WTC11 (cell line): ENCODE results near the gene LPCAT4. TPM values are rescaled to one million over a fixed set of nuclear protein-coding genes. Genes with fewer than 3 reads are reported as not detected.

Experiments used
- ATAC-seq: fragments of 200-7000 bp; cut with Tn5 transposase; 2 replicates; pipeline ENCODE4 v1.10.0; 2021; ENCODE audit warnings: mild to moderate bottlenecking, moderate library complexity
- CTCF ChIA-PET: fragments of 300-600 bp; sonication (Branson Sonifier 250); formaldehyde crosslinking; loops from one replicate; lab custom pipeline; 2021; ENCODE audit warnings: antibody characterized with exemption; lab: Charles Lee
- POLR2A ChIA-PET: fragments of 350-600 bp; sonication (Branson Sonifier 250); formaldehyde crosslinking; loops from one replicate; lab custom pipeline; 2021; ENCODE audit warnings: antibody characterized with exemption; lab: Charles Lee
- DNase-seq: peaks from one replicate; pipeline ENCODE4 v3.0.0; 2021; ENCODE audit warnings: low spot score
- H3K27ac Mint-ChIP-seq: 2 replicates; pipeline ENCODE4 v1.8.0; 2021; ENCODE audit warnings: mixed read lengths
- H3K27me3 Mint-ChIP-seq: 2 replicates; pipeline ENCODE4 v1.8.0; 2021; ENCODE audit warnings: low read depth, mild to moderate bottlenecking, moderate library complexity, mixed read lengths
- H3K36me3 Mint-ChIP-seq: 2 replicates; pipeline ENCODE4 v1.8.0; 2021; ENCODE audit warnings: mixed read lengths
- H3K4me1 Mint-ChIP-seq: 2 replicates; pipeline ENCODE4 v1.8.0; 2022; ENCODE audit warnings: mixed read lengths
- H3K4me3 Mint-ChIP-seq: 2 replicates; pipeline ENCODE4 v1.8.0; 2021; ENCODE audit warnings: mild to moderate bottlenecking, moderate library complexity, mixed read lengths
- H3K9me3 Mint-ChIP-seq: 2 replicates; pipeline ENCODE4 v1.8.0; 2021; ENCODE audit warnings: mixed read lengths
- ETV6 ChIP-seq: sonication (generic); formaldehyde crosslinking; IDR thresholded peaks from 2 replicates; pipeline ENCODE4 v1.8.1; 2022; ENCODE audit warnings: mild to moderate bottlenecking, missing genetic modification reagents
- FOXP1 ChIP-seq: sonication (generic); formaldehyde crosslinking; IDR thresholded peaks from 2 replicates; pipeline ENCODE4 v1.8.0; 2022; ENCODE audit warnings: missing genetic modification reagents, mild to moderate bottlenecking, moderate library complexity, borderline replicate concordance
- GABPB1 ChIP-seq: sonication (generic); formaldehyde crosslinking; IDR thresholded peaks from 2 replicates; pipeline ENCODE4 v1.8.1; 2023; ENCODE audit warnings: mild to moderate bottlenecking, missing genetic modification reagents
- GRHL2 ChIP-seq: fragments of 250-450 bp; sonication (Bioruptor Pico); IDR thresholded peaks from 2 replicates; pipeline ENCODE4 v1.8.0; 2022; ENCODE audit warnings: mild to moderate bottlenecking, moderate library complexity; ENCODE audit not compliant: insufficient replicate concordance, severe bottlenecking
- HMGA2 ChIP-seq: fragments of 250-450 bp; sonication (Bioruptor Pico); IDR thresholded peaks from 2 replicates; pipeline ENCODE4 v1.4.0; 2021; ENCODE audit warnings: mild to moderate bottlenecking, moderate library complexity
- NFYB ChIP-seq: sonication (generic); formaldehyde crosslinking; conservative IDR thresholded peaks from 2 replicates; pipeline ENCODE4 v1.8.0; 2022; ENCODE audit warnings: low read depth, missing genetic modification reagents
- RORB ChIP-seq: fragments of 250-450 bp; sonication (Bioruptor Pico); IDR thresholded peaks from 2 replicates; pipeline ENCODE4 v1.9.0; 2021; ENCODE audit warnings: mild to moderate bottlenecking
- ZNF263 ChIP-seq: sonication (generic); formaldehyde crosslinking; IDR thresholded peaks from 2 replicates; pipeline ENCODE4 v1.8.1; 2022; ENCODE audit warnings: low read depth, mild to moderate bottlenecking, moderate library complexity, missing genetic modification reagents
- ZNF416 ChIP-seq: fragments of 250-450 bp; sonication (Bioruptor Pico); IDR thresholded peaks from 2 replicates; pipeline ENCODE4 v1.9.0; 2021; ENCODE audit warnings: mild to moderate bottlenecking, inconsistent platforms
- total RNA-seq: library from RNA; stranded (reverse); gene quantifications from 3 replicates; pipeline ENCODE4 v1.2.3, GENCODE V29; 2021
- TF ChIP-seq, protein P1 (sequence below): sonication (generic); formaldehyde crosslinking; IDR thresholded peaks from 2 replicates; pipeline ENCODE4 v1.8.0; 2023; ENCODE audit warnings: missing genetic modification reagents, mild to moderate bottlenecking, borderline replicate concordance
- TF ChIP-seq, protein P2 (sequence below): sonication (generic); formaldehyde crosslinking; IDR thresholded peaks from 2 replicates; pipeline ENCODE4 v1.8.1; 2022; ENCODE audit warnings: mild to moderate bottlenecking, moderate library complexity, missing genetic modification reagents
- TF ChIP-seq, protein P3 (sequence below): sonication (generic); formaldehyde crosslinking; IDR thresholded peaks from 2 replicates; pipeline ENCODE4 v1.8.1; 2022; ENCODE audit warnings: mild to moderate bottlenecking, missing genetic modification reagents, moderate library complexity, borderline replicate concordance
- TF ChIP-seq, protein P4 (sequence below): fragments of 250-450 bp; sonication (Bioruptor Pico); conservative IDR thresholded peaks from 2 replicates; pipeline ENCODE4 v1.9.0; 2021; ENCODE audit warnings: mild to moderate bottlenecking
- TF ChIP-seq, protein P5 (sequence below): fragments of 250-450 bp; sonication (Bioruptor Pico); IDR thresholded peaks from 2 replicates; pipeline ENCODE4 v1.9.0; 2021; ENCODE audit warnings: mild to moderate bottlenecking, borderline replicate concordance

LPCAT4 gene
- total RNA-seq, 1 experiment from 2014 or later, result 97.2 TPM

DNA sequence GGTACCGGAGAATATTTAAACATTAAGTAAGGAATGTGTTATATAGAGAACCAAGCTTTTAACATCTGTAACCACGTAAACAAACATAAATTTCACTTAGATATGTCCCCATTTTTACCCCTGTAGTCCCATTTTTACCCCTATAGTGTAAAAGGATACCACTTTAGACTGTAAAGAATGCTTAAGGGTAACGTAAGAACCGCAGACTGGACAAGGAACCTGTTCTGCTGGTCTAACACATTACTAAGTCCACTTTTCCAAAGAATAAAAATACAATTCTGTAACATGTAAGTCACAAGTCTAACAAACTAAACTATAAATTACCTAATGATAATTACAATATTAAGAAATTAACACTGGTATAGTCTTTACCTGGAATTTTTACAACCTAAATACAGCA is 32.3 kb downstream of the LPCAT4 start (continued):
- TF ChIP-seq, protein P1, sequence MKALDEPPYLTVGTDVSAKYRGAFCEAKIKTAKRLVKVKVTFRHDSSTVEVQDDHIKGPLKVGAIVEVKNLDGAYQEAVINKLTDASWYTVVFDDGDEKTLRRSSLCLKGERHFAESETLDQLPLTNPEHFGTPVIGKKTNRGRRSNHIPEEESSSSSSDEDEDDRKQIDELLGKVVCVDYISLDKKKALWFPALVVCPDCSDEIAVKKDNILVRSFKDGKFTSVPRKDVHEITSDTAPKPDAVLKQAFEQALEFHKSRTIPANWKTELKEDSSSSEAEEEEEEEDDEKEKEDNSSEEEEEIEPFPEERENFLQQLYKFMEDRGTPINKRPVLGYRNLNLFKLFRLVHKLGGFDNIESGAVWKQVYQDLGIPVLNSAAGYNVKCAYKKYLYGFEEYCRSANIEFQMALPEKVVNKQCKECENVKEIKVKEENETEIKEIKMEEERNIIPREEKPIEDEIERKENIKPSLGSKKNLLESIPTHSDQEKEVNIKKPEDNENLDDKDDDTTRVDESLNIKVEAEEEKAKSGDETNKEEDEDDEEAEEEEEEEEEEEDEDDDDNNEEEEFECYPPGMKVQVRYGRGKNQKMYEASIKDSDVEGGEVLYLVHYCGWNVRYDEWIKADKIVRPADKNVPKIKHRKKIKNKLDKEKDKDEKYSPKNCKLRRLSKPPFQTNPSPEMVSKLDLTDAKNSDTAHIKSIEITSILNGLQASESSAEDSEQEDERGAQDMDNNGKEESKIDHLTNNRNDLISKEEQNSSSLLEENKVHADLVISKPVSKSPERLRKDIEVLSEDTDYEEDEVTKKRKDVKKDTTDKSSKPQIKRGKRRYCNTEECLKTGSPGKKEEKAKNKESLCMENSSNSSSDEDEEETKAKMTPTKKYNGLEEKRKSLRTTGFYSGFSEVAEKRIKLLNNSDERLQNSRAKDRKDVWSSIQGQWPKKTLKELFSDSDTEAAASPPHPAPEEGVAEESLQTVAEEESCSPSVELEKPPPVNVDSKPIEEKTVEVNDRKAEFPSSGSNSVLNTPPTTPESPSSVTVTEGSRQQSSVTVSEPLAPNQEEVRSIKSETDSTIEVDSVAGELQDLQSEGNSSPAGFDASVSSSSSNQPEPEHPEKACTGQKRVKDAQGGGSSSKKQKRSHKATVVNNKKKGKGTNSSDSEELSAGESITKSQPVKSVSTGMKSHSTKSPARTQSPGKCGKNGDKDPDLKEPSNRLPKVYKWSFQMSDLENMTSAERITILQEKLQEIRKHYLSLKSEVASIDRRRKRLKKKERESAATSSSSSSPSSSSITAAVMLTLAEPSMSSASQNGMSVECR (CRISPR knock-in tag), result no peak
- TF ChIP-seq, protein P2, sequence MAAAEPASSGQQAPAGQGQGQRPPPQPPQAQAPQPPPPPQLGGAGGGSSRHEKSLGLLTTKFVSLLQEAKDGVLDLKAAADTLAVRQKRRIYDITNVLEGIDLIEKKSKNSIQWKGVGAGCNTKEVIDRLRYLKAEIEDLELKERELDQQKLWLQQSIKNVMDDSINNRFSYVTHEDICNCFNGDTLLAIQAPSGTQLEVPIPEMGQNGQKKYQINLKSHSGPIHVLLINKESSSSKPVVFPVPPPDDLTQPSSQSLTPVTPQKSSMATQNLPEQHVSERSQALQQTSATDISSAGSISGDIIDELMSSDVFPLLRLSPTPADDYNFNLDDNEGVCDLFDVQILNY (CRISPR knock-in tag), result no peak
- TF ChIP-seq, protein P3, sequence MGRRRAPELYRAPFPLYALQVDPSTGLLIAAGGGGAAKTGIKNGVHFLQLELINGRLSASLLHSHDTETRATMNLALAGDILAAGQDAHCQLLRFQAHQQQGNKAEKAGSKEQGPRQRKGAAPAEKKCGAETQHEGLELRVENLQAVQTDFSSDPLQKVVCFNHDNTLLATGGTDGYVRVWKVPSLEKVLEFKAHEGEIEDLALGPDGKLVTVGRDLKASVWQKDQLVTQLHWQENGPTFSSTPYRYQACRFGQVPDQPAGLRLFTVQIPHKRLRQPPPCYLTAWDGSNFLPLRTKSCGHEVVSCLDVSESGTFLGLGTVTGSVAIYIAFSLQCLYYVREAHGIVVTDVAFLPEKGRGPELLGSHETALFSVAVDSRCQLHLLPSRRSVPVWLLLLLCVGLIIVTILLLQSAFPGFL (CRISPR knock-in tag), result no peak
- no peak for TF ChIP-seq RORB (CRISPR knock-in tag)

DNA sequence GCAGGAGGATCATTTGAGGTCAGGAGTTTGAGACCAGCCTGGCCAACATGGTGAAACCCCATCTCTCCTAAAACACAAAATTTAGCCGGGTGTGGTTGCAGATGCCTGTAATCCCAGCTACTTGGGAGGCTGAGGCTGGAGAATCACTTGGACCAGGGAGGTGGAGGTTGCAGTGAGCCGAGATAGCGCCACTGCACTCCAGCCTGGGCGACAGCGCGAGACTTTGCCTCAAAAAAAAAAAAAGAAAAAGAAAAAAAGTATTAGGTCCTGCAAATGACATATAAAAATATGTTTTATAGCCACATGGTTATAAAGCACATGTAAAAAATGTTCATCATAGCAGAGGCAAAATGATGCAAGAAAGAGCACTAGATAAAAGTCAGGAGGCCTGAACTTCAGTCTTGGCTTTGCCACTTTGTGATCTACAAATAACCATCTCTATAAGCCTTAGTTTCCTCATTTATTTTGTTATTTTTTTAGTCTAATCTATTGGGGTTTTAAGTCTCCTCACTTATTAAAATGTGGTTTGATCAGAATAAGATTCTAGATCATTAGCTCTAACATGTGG is 34.4 kb downstream of the LPCAT4 start:
- ChIA-PET CTCF (no interaction called here), POLR2A (interaction anchor here (0.7 kb wide), 1 partner anchor 40 kb away, joined by 3 read pairs; no protein-coding TSS in a partner anchor)
- Mint-ChIP-seq H3K4me1 (peaks cover 7% of the 10 kb centered on the region), H3K27me3 (peaks cover 6% of the 10 kb centered on the region), H3K9me3 (no peaks in the 10 kb centered on the region), H3K36me3 (no peaks in the 10 kb centered on the region), H3K27ac (no peak overlapping the region), H3K4me3 (no peak overlapping the region)
- no peak for TF ChIP-seq ETV6
- DNase-seq, result no peak
- ATAC-seq, result no peak

DNA sequence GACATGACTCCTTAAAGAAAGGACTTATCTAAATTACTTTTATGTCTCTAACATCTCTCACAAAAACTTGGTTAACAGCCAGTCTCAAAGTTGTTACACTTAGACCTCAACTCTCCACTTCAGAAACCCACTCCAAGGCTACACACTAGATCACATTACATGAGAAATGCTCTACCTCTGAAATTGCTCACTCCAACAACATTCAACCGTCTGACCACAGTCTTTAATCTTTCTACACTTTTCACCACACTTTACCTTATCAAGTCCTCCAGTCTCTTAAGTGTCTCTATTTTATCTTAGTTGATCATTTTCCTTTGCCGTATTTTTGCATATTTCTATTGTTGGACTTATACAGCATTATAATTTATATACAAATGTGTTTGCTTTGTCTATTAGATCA is 35.2 kb downstream of the LPCAT4 start:
- no peak for DNase-seq
- no peak overlapping the region for H3K4me3 Mint-ChIP-seq
- no peaks in the 10 kb centered on the region for H3K36me3 Mint-ChIP-seq
- H3K27ac Mint-ChIP-seq, result no peak overlapping the region
- TF ChIP-seq, protein P4, sequence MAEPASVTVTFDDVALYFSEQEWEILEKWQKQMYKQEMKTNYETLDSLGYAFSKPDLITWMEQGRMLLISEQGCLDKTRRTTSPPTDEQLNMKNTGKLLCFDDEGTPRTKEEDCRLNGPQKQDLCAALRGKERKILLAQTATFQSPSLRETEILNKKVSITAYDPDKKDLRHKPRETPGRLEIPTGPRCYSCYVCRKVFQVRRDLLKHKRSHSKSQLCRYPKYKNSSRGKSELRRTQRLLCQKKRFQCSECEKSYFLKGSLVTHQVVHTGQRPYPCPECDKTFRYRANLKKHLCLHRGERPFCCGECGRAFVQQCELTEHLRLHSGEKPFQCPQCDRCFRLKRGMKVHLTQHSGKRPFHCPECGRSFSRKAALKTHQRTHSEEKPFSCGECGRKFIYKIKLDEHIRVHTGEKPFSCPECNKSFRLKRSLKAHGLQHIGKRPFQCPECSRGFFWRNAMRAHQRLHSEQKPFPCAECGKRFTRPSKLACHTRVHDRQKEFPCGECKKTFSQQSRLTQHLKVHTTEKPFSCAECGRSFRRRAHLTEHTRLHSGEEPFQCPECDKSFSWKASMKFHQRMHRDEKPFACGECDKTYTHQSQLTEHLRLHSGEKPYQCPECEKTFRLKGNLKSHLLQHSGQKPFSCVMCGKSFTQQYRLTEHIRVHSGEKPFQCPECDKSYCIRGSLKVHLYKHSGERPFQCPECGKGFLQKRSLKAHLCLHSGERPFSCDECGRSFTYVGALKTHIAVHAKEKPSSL, result no peak
- TF ChIP-seq HMGA2 (CRISPR knock-in tag) (no peak), FOXP1 (CRISPR knock-in tag) (no peak), GRHL2 (CRISPR knock-in tag) (no peak)
- TF ChIP-seq, all 79 proteins: peak for 0
- CTCF ChIA-PET, result no interaction called here
- POLR2A ChIA-PET, result no interaction called here
- peaks cover 2% of the 10 kb centered on the region for H3K27me3 Mint-ChIP-seq
- H3K9me3 Mint-ChIP-seq, result no peaks in the 10 kb centered on the region
- H3K4me1 Mint-ChIP-seq, result peaks cover 4% of the 10 kb centered on the region
- no peak for ATAC-seq

DNA sequence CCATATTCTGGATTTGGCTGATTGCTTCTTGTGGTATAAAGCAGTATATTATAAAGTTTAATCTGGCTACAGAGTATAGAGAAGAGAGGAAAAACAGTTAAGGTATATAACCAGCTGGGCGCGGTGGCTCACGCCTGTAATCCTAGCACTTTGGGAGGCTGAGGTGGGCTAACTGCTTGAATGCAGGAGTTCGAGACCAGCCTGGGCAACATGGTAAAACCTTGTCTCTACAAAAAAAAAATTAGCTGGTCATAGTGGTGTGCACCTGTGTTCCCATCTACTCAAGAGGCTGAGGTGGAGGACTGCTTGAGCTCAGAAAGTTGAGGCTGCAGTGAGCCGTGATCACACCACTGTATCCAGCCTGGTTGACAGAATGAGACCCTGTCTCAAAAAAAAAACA is 36.7 kb downstream of the LPCAT4 start:
- Mint-ChIP-seq H3K36me3 (no peaks in the 10 kb centered on the region), H3K4me1 (no peaks in the 10 kb centered on the region), H3K27me3 (no peaks in the 10 kb centered on the region; the same call in 1 of the 2 replicates), H3K4me3 (no peak overlapping the region), H3K9me3 (no peaks in the 10 kb centered on the region), H3K27ac (no peak overlapping the region)
- no peak for ATAC-seq
- ChIA-PET POLR2A (no interaction called here), CTCF (no interaction called here)
- DNase-seq, result no peak
- TF ChIP-seq RORB (CRISPR knock-in tag) (no peak), NFYB (CRISPR knock-in tag) (no peak), ZNF416 (CRISPR knock-in tag) (no peak), GABPB1 (CRISPR knock-in tag) (no peak), ZNF263 (CRISPR knock-in tag) (no peak)
- TF ChIP-seq, protein P5, sequence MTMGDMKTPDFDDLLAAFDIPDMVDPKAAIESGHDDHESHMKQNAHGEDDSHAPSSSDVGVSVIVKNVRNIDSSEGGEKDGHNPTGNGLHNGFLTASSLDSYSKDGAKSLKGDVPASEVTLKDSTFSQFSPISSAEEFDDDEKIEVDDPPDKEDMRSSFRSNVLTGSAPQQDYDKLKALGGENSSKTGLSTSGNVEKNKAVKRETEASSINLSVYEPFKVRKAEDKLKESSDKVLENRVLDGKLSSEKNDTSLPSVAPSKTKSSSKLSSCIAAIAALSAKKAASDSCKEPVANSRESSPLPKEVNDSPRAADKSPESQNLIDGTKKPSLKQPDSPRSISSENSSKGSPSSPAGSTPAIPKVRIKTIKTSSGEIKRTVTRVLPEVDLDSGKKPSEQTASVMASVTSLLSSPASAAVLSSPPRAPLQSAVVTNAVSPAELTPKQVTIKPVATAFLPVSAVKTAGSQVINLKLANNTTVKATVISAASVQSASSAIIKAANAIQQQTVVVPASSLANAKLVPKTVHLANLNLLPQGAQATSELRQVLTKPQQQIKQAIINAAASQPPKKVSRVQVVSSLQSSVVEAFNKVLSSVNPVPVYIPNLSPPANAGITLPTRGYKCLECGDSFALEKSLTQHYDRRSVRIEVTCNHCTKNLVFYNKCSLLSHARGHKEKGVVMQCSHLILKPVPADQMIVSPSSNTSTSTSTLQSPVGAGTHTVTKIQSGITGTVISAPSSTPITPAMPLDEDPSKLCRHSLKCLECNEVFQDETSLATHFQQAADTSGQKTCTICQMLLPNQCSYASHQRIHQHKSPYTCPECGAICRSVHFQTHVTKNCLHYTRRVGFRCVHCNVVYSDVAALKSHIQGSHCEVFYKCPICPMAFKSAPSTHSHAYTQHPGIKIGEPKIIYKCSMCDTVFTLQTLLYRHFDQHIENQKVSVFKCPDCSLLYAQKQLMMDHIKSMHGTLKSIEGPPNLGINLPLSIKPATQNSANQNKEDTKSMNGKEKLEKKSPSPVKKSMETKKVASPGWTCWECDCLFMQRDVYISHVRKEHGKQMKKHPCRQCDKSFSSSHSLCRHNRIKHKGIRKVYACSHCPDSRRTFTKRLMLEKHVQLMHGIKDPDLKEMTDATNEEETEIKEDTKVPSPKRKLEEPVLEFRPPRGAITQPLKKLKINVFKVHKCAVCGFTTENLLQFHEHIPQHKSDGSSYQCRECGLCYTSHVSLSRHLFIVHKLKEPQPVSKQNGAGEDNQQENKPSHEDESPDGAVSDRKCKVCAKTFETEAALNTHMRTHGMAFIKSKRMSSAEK (CRISPR knock-in tag), result no peak
